ENCODE results near the gene NKAIN1. TPM values are rescaled to one million over a fixed set of nuclear protein-coding genes. Genes with fewer than 3 reads are reported as not detected.
"Not testable (repeated sequence)": the region's sequence is repeated elsewhere in the genome, so short reads cannot be mapped to it uniquely, and the experiment has no call there.

Gene NKAIN1
- total and polyA plus RNA-seq, 9 donors = 0.05 to 1.2 (median 0.23) TPM

- WGBS, 3 donors = 76 to 85% (median 80%) methylated on average over 7 of the region's 7 CpGs
- TF ChIP-seq POLR2A (IDR thresholded peaks at IDR 0.05) (no peak), CTCF (IDR thresholded peaks at IDR 0.05) (no peak), EP300 (IDR thresholded peaks at IDR 0.05) (no peak)
- no peak overlapping the region for H3K4me3 ChIP-seq
- no peaks in the 10 kb centered on the region for H3K9me3 ChIP-seq
- no peaks in the 10 kb centered on the region for H3K36me3 ChIP-seq
- no peak overlapping the region for H3K27ac ChIP-seq
- no peak for DNase-seq
- no peaks in the 10 kb centered on the region for H3K27me3 ChIP-seq
- H3K4me1 ChIP-seq (ENCODE audit: insufficient read depth) = peaks cover 2% of the 10 kb centered on the region
- intact Hi-C loops (cut with DNase I) = no loop called here
Observed at GRCh38 chr1:31198600-31198999, 41.1 kb downstream of the NKAIN1 start.

- H3K4me1 ChIP-seq (ENCODE audit: insufficient read depth) = peaks cover 2% of the 10 kb centered on the region
- H3K27me3 ChIP-seq = no peaks in the 10 kb centered on the region
- no peak for DNase-seq
- no peak overlapping the region for H3K27ac ChIP-seq
- no peaks in the 10 kb centered on the region for H3K36me3 ChIP-seq
- no peaks in the 10 kb centered on the region for H3K9me3 ChIP-seq
- intact Hi-C loops (cut with DNase I) = no loop called here
- WGBS, 3 donors = 85 to 97% (median 89%) methylated on average over 7 of the region's 7 CpGs
- TF ChIP-seq EP300 (IDR thresholded peaks at IDR 0.05) (no peak), POLR2A (IDR thresholded peaks at IDR 0.05) (no peak), CTCF (IDR thresholded peaks at IDR 0.05) (no peak)
- H3K4me3 ChIP-seq = no peak overlapping the region
Observed at GRCh38 chr1:31198150-31198549, 41.5 kb downstream of the NKAIN1 start.

- H3K27me3 ChIP-seq = no peaks in the 10 kb centered on the region
- no peak overlapping the region for H3K4me3 ChIP-seq
- TF ChIP-seq CTCF (IDR thresholded peaks at IDR 0.05) (no peak), EP300 (IDR thresholded peaks at IDR 0.05) (no peak), POLR2A (IDR thresholded peaks at IDR 0.05) (no peak)
- H3K27ac ChIP-seq = no peak overlapping the region
- intact Hi-C loops (cut with DNase I) = no loop called here
- peaks cover 2% of the 10 kb centered on the region for H3K4me1 ChIP-seq (ENCODE audit: insufficient read depth)
- 73 to 82% (median 74%) methylated on average over 2 of the region's 2 CpGs for WGBS, 3 donors
- H3K36me3 ChIP-seq = no peaks in the 10 kb centered on the region
- no peak for DNase-seq
- H3K9me3 ChIP-seq = no peaks in the 10 kb centered on the region
Observed at GRCh38 chr1:31196685-31197084, 43.0 kb downstream of the NKAIN1 start.

- H3K4me1 ChIP-seq (ENCODE audit: insufficient read depth); H3K36me3 ChIP-seq; H3K9me3 ChIP-seq; H3K27ac ChIP-seq; DNase-seq; H3K27me3 ChIP-seq; intact Hi-C loops (cut with DNase I); H3K4me3 ChIP-seq: not testable (repeated sequence)
- WGBS, 3 donors = 82 to 95% (median 83%) methylated on average over 10 of the region's 10 CpGs
Observed at GRCh38 chr1:31195267-31195666, 44.4 kb downstream of the NKAIN1 start.

DNA sequence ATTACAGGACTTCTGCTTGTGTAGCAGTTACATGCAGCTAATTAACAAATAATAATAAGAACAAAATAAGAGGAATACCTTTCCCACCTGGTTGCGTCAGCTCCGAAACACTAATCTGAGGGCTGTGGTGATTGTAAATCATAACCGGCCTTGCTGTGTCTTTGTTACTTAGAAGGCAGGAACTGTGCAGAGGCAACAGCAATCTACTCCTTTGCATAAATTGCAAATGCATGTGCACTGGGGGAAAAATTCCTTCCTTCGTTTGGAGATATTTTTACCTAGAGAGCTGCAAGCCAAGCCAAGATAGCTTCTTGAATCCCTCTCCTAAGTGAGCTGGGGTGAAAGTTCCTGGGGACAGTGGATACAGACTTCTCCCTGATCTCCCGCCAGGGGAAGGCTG, 46.0 kb downstream of the NKAIN1 start:
- DNase-seq = no peak
- Histone ChIP-seq H3K27me3 (no peaks in the 10 kb centered on the region), H3K9me3 (no peaks in the 10 kb centered on the region), H3K4me1 (ENCODE audit: insufficient read depth) (no peaks in the 10 kb centered on the region), H3K27ac (no peak overlapping the region), H3K36me3 (no peaks in the 10 kb centered on the region), H3K4me3 (no peak overlapping the region)
- no peak for TF ChIP-seq EP300 (IDR thresholded peaks at IDR 0.05)
- no peak for TF ChIP-seq CTCF (IDR thresholded peaks at IDR 0.05)
- no peak for TF ChIP-seq POLR2A (IDR thresholded peaks at IDR 0.05)
- intact Hi-C loops (cut with DNase I) = no loop called here
- WGBS, 3 donors = 46 to 56% (median 50%) methylated on average over 5 of the region's 5 CpGs

All from ovary (tissue), 9 donors.